ENCODE measurements around the gene KDM2A. TPM values are rescaled to one million over a fixed set of nuclear protein-coding genes. Genes with fewer than 3 reads are reported as not detected.
"Not testable (repeated sequence)": the region's sequence is repeated elsewhere in the genome, so short reads cannot be mapped to it uniquely, and the experiment has no call there.

The KDM2A gene
- total and polyA plus RNA-seq, 4 donors = 30.6 to 102 (median 63.2) TPM

- Histone ChIP-seq H3K36me3 (ENCODE audit: control insufficient read depth in 4 of 4, insufficient read depth in 4 of 4, low read length in 4 of 4) (peaks cover 0 to 2% (median under 1%) of the 10 kb centered on the region in 4 donors), H3K27ac (ENCODE audit: low read depth in 1 of 2, low read length in 1 of 2) (no peak overlapping the region), H3K9me3 (ENCODE audit: control insufficient read depth in 4 of 4, insufficient read depth in 3 of 4, low read length in 3 of 4) (no peaks in the 10 kb centered on the region), H3K27me3 (ENCODE audit: control insufficient read depth in 3 of 3, insufficient read depth in 3 of 3, low read length in 2 of 3) (no peaks in the 10 kb centered on the region), H3K9ac (ENCODE audit: insufficient read depth in 1 of 2, low read length in 2 of 2) (no peak overlapping the region), H3K4me1 (ENCODE audit: control insufficient read depth in 5 of 5, insufficient read depth in 5 of 5, low read length in 5 of 5) (peaks cover 0 to 3% (median 0%) of the 10 kb centered on the region in 5 donors), H3K4me3 (no peak overlapping the region)
- ATAC-seq (ENCODE audit: insufficient read depth, low FRiP score) = no peak
- WGBS, 2 donors = 90 to 93% methylated on average over 2 of the region's 2 CpGs
- no peak for DNase-seq
- no peak for TF ChIP-seq CTCF (IDR thresholded peaks at IDR 0.05; ENCODE audit: control extremely low read depth, extremely low read depth)
Measured at GRCh38 chr11:67167091-67167490, 48.0 kb downstream of the KDM2A start.

- Histone ChIP-seq H3K27ac (ENCODE audit: low read depth in 1 of 2, low read length in 1 of 2) (no peak overlapping the region), H3K4me1 (ENCODE audit: control insufficient read depth in 5 of 5, insufficient read depth in 5 of 5, low read length in 5 of 5) (peaks cover 0 to 2% (median 0%) of the 10 kb centered on the region in 5 donors), H3K9me3 (ENCODE audit: control insufficient read depth in 4 of 4, insufficient read depth in 3 of 4, low read length in 3 of 4) (no peaks in the 10 kb centered on the region), H3K4me3 (no peak overlapping the region), H3K36me3 (ENCODE audit: control insufficient read depth in 4 of 4, insufficient read depth in 4 of 4, low read length in 4 of 4) (peaks cover 0 to 3% (median under 1%) of the 10 kb centered on the region in 4 donors), H3K9ac (ENCODE audit: insufficient read depth in 1 of 2, low read length in 2 of 2) (no peak overlapping the region), H3K27me3 (ENCODE audit: control insufficient read depth in 3 of 3, insufficient read depth in 3 of 3, low read length in 2 of 3) (no peaks in the 10 kb centered on the region)
- 86 to 91% methylated on average over 1 of the region's 1 CpG for WGBS, 2 donors
- TF ChIP-seq CTCF (IDR thresholded peaks at IDR 0.05; ENCODE audit: control extremely low read depth, extremely low read depth) = no peak
- ATAC-seq (ENCODE audit: insufficient read depth, low FRiP score) (no peak), DNase-seq (no peak)
Measured at GRCh38 chr11:67167719-67168118, 48.7 kb downstream of the KDM2A start.

GRCh38 chr11:67168911-67169310 lies 49.8 kb downstream of the KDM2A start:
- 92 to 94% methylated on average over 9 of the region's 9 CpGs for WGBS, 2 donors
- DNase-seq; H3K4me3 ChIP-seq; H3K9me3 ChIP-seq (ENCODE audit: control insufficient read depth in 4 of 4, insufficient read depth in 3 of 4, low read length in 3 of 4); H3K4me1 ChIP-seq (ENCODE audit: control insufficient read depth in 5 of 5, insufficient read depth in 5 of 5, low read length in 5 of 5); H3K27me3 ChIP-seq (ENCODE audit: control insufficient read depth in 3 of 3, insufficient read depth in 3 of 3, low read length in 2 of 3); H3K9ac ChIP-seq (ENCODE audit: insufficient read depth in 1 of 2, low read length in 2 of 2); H3K27ac ChIP-seq (ENCODE audit: low read depth in 1 of 2, low read length in 1 of 2); ATAC-seq (ENCODE audit: insufficient read depth, low FRiP score); H3K36me3 ChIP-seq (ENCODE audit: control insufficient read depth in 4 of 4, insufficient read depth in 4 of 4, low read length in 4 of 4): not testable (repeated sequence)

GRCh38 chr11:67174311-67174710 lies 55.2 kb downstream of the KDM2A start:
- Histone ChIP-seq H3K9me3 (ENCODE audit: control insufficient read depth in 4 of 4, insufficient read depth in 3 of 4, low read length in 3 of 4) (no peaks in the 10 kb centered on the region), H3K27me3 (ENCODE audit: control insufficient read depth in 3 of 3, insufficient read depth in 3 of 3, low read length in 2 of 3) (no peaks in the 10 kb centered on the region), H3K4me3 (no peak overlapping the region), H3K36me3 (ENCODE audit: control insufficient read depth in 4 of 4, insufficient read depth in 4 of 4, low read length in 4 of 4) (peaks cover 0 to 3% (median 0%) of the 10 kb centered on the region in 4 donors), H3K27ac (ENCODE audit: low read depth in 1 of 2, low read length in 1 of 2) (no peak overlapping the region), H3K9ac (ENCODE audit: insufficient read depth in 1 of 2, low read length in 2 of 2) (no peak overlapping the region), H3K4me1 (ENCODE audit: control insufficient read depth in 5 of 5, insufficient read depth in 5 of 5, low read length in 5 of 5) (peaks cover 0 to 3% (median 0%) of the 10 kb centered on the region in 5 donors)
- no peak for ATAC-seq (ENCODE audit: insufficient read depth, low FRiP score)
- WGBS, 2 donors = 71 to 89% methylated on average over 1 of the region's 1 CpG
- TF ChIP-seq CTCF (IDR thresholded peaks at IDR 0.05; ENCODE audit: control extremely low read depth, extremely low read depth) = no peak
- no peak for DNase-seq
